GM19043 (cell line): Measurements from ENCODE around the gene CCDC102B.
"Not testable (repeated sequence)": the region's sequence is repeated elsewhere in the genome, so short reads cannot be mapped to it uniquely, and the experiment has no call there.

Source experiments
- ATAC-seq: cut with Tn5 transposase; IDR thresholded peaks from one replicate; pipeline ENCODE4 v1.9.1; 2021; ENCODE audit warnings: low read depth; ENCODE audit not compliant: unreplicated experiment

The CCDC102B gene

GRCh38 chr18:68960355-68960754, 162.5 kb downstream of the CCDC102B start:
- ATAC-seq: no peak

GRCh38 chr18:68962623-68963022, 164.7 kb downstream of the CCDC102B start:
- no peak for ATAC-seq

- ATAC-seq: no peak
Measured at GRCh38 chr18:68965817-68966216, 167.9 kb downstream of the CCDC102B start.

GRCh38 chr18:68969027-68969426, 171.1 kb downstream of the CCDC102B start:
- ATAC-seq: no peak

GRCh38 chr18:68972176-68972575, 174.3 kb downstream of the CCDC102B start:
- no peak for ATAC-seq

- no peak for ATAC-seq
Measured at GRCh38 chr18:68979737-68980136, 181.9 kb downstream of the CCDC102B start.

- ATAC-seq: no peak
Measured at GRCh38 chr18:68983126-68983525, 185.2 kb downstream of the CCDC102B start.

GRCh38 chr18:68984342-68984741, 186.5 kb downstream of the CCDC102B start:
- ATAC-seq: no peak

- peak; percentile 70 for ATAC-seq
Measured at GRCh38 chr18:68985172-68985820, 187.4 kb downstream of the CCDC102B start.

- no peak for ATAC-seq
Measured at GRCh38 chr18:68991286-68991685, 193.4 kb downstream of the CCDC102B start.

- ATAC-seq: peak; percentile 56
Measured at GRCh38 chr18:68992719-68993482, 195.0 kb downstream of the CCDC102B start.

GRCh38 chr18:68995675-68996074, 197.8 kb downstream of the CCDC102B start:
- ATAC-seq: no peak

GRCh38 chr18:68997845-68998244, 200.0 kb downstream of the CCDC102B start:
- ATAC-seq: no peak

- no peak for ATAC-seq
Measured at GRCh38 chr18:69000366-69000765, 202.5 kb downstream of the CCDC102B start.

GRCh38 chr18:69002233-69002632, 204.4 kb downstream of the CCDC102B start:
- ATAC-seq: no peak

GRCh38 chr18:69006212-69006611, 208.3 kb downstream of the CCDC102B start:
- ATAC-seq: not testable (repeated sequence)

GRCh38 chr18:69008538-69008937, 210.7 kb downstream of the CCDC102B start:
- no peak for ATAC-seq

GRCh38 chr18:69021211-69021805, 223.4 kb downstream of the CCDC102B start:
- no peak for ATAC-seq

- no peak for ATAC-seq
Measured at GRCh38 chr18:69022426-69022825, 224.5 kb downstream of the CCDC102B start.

- ATAC-seq: no peak
Measured at GRCh38 chr18:69031571-69031970, 233.7 kb downstream of the CCDC102B start.

GRCh38 chr18:69032009-69032408, 234.1 kb downstream of the CCDC102B start:
- ATAC-seq: no peak

GRCh38 chr18:69035756-69036155, 237.9 kb downstream of the CCDC102B start:
- ATAC-seq: no peak
